Endothelial cell of umbilical vein (primary cell): ENCODE measurements around the gene RPL23. TPM values are rescaled to one million over a fixed set of nuclear protein-coding genes. Genes with fewer than 3 reads are reported as not detected.

Experiments
- BruUV-seq: library from RNA; stranded (reverse); fragments of 400-500 nt; replicated peaks from 2 replicates; lab custom pipeline; 2021; lab: Mats Ljungman, UMichigan
- CTCF ChIA-PET: fragments of 300-600, 350-600 bp; sonication (Branson Sonifier 250); formaldehyde crosslinking; loops from one replicate; lab custom pipeline; 2021; ENCODE audit warnings: antibody characterized with exemption, inconsistent platforms; lab: Charles Lee
- POLR2A ChIA-PET: fragments of 300-600, 350-600 bp; sonication (Branson Sonifier 250); formaldehyde crosslinking; loops from one replicate; lab custom pipeline; 2021; ENCODE audit warnings: antibody characterized with exemption, inconsistent platforms; lab: Charles Lee
- DNase-seq: peaks from one replicate; pipeline ENCODE4 v3.0.0-alpha.2; 2011; ENCODE audit warnings: low read depth, low spot score
- FAIRE-seq: peaks from 2 replicates; lab custom pipeline; 2011; peaks lifted over from hg19 to GRCh38; lab: Jason Lieb, UNC
- H2AFZ ChIP-seq: 2 replicates; pipeline ENCODE4 v1.6.0; 2012; ENCODE audit warnings: low read depth, low read length, control low read depth, inconsistent platforms
- H3K27ac ChIP-seq: 2 replicates; pipeline ENCODE4 v1.5.1; 2011; ENCODE audit warnings: low read depth, mild to moderate bottlenecking, control low read depth, low read length, moderate library complexity; ENCODE audit not compliant: insufficient read depth
- H3K27me3 ChIP-seq, 2 experiments: 2 replicates each; pipeline versions ENCODE4 v1.6.0 to v1.6.1; 2011; ENCODE audit warnings: low read length in 2 of 2, mixed read lengths in 1 of 2; ENCODE audit not compliant: control insufficient read depth in 2 of 2, insufficient read depth in 2 of 2
- H3K36me3 ChIP-seq, 2 experiments: 2 replicates in 1 of 2; 3 replicates in 1 of 2; pipeline ENCODE4 v1.5.1; 2011; ENCODE audit warnings: low read length in 2 of 2, mild to moderate bottlenecking in 1 of 2, moderate library complexity in 1 of 2; ENCODE audit not compliant: control insufficient read depth in 2 of 2, insufficient read depth in 2 of 2; ENCODE audit errors: extremely low read depth in 1 of 2
- H3K4me1 ChIP-seq: 3 replicates; pipeline ENCODE4 v1.5.1; 2011; ENCODE audit warnings: mild to moderate bottlenecking, low read length; ENCODE audit not compliant: control insufficient read depth, insufficient read depth; ENCODE audit errors: extremely low read depth
- H3K4me2 ChIP-seq: 2 replicates; pipeline ENCODE4 v1.6.1; 2011; ENCODE audit warnings: low read length, control low read depth, mixed read lengths; ENCODE audit not compliant: insufficient read depth
- H3K4me3 ChIP-seq, 3 experiments: fragments of 200-600 bp in 1 of 3; sonication (generic), shearing (Covaris generic) in 1 of 3; replicated peaks in 1 of 3; 2 replicates each; pipeline ENCODE4 v1.5.1; 2011 to 2016; ENCODE audit warnings: control low read depth in 3 of 3, low read length in 3 of 3, mild to moderate bottlenecking in 2 of 3, inconsistent platforms in 1 of 3, low read depth in 1 of 3, moderate library complexity in 1 of 3; ENCODE audit not compliant: insufficient read depth in 1 of 3
- H3K79me2 ChIP-seq: 2 replicates; pipeline ENCODE4 v1.6.0; 2012; ENCODE audit warnings: low read length, inconsistent platforms; ENCODE audit not compliant: control insufficient read depth, insufficient read depth
- H3K9ac ChIP-seq: replicated peaks from 2 replicates; pipeline ENCODE3; 2011; ENCODE audit warnings: low read length, control low read depth; ENCODE audit not compliant: insufficient read depth; ENCODE audit errors: extremely low read depth
- H3K9me1 ChIP-seq: replicated peaks from 3 replicates; pipeline ENCODE4 v1.6.0; 2011; ENCODE audit warnings: mild to moderate bottlenecking, low read length; ENCODE audit not compliant: control insufficient read depth, insufficient read depth; ENCODE audit errors: extremely low read depth
- H3K9me3 ChIP-seq: replicated peaks from 2 replicates; pipeline ENCODE4 v1.5.1; 2012; ENCODE audit warnings: low read length, inconsistent platforms; ENCODE audit not compliant: control insufficient read depth, insufficient read depth
- H4K20me1 ChIP-seq: replicated peaks from 2 replicates; pipeline ENCODE3; 2011; ENCODE audit warnings: mild to moderate bottlenecking, low read length; ENCODE audit not compliant: control insufficient read depth, insufficient read depth; ENCODE audit errors: extremely low read depth
- EZH2 ChIP-seq: IDR thresholded peaks from 2 replicates; pipeline ENCODE4 v1.6.1; 2012; ENCODE audit warnings: borderline replicate concordance, low read depth, mild to moderate bottlenecking, moderate library complexity, low read length, inconsistent platforms; ENCODE audit not compliant: severe bottlenecking
- FOS ChIP-seq: IDR thresholded peaks from 2 replicates; pipeline ENCODE4 v1.6.1; 2011; ENCODE audit warnings: mild to moderate bottlenecking, low read length, moderate library complexity, borderline replicate concordance; ENCODE audit not compliant: insufficient read depth
- GATA2 ChIP-seq: IDR thresholded peaks from 2 replicates; pipeline ENCODE4 v1.7.0; 2011; ENCODE audit warnings: low read depth, mild to moderate bottlenecking, moderate library complexity, mixed read lengths, low read length; ENCODE audit not compliant: insufficient read length, insufficient read depth
- JUN ChIP-seq: IDR thresholded peaks from 2 replicates; pipeline ENCODE4 v1.6.1; 2011; ENCODE audit warnings: borderline replicate concordance, low read depth; ENCODE audit not compliant: insufficient read length, insufficient read depth
- MYC ChIP-seq: IDR thresholded peaks from one replicate; pipeline ENCODE4 v1.6.1; 2011; ENCODE audit warnings: mild to moderate bottlenecking, low read depth, low read length
- POLR2A ChIP-seq: IDR thresholded peaks from 2 replicates; pipeline ENCODE4 v1.6.1; 2012; ENCODE audit warnings: low read depth, mild to moderate bottlenecking, control low read depth, low read length
- POLR2AphosphoS5 ChIP-seq: IDR thresholded peaks from 2 replicates; pipeline ENCODE4 v1.6.1; 2012; ENCODE audit warnings: low read depth, mild to moderate bottlenecking, control low read depth, low read length, moderate library complexity; ENCODE audit not compliant: insufficient read depth
- dilution Hi-C: fragments of 300-500 bp; cut with MboI; formaldehyde crosslinking; loops from one replicate; pipeline ENCODE4 v1.15.0; 2019; ENCODE audit warnings: low sequenced_read_pairs; ENCODE audit not compliant: extremely low pct_ligation_motif_present
- intact Hi-C: fragments of 100-400 bp; cut with micrococcal nuclease; formaldehyde crosslinking; loops from one replicate; pipeline ENCODE4 v1.10.0; 2022
- polyA plus RNA-seq, 4 experiments: library from polyadenylated mRNA; depleted of rRNA in 3 of 4; stranded (reverse) in 3 of 4; unstranded in 1 of 4; fragments of >200 nt; gene quantifications; 2 replicates each; pipeline versions ENCODE4 v1.2.1 to v1.2.3, GENCODE V29; 2011 to 2012; ENCODE audit warnings: missing spikeins in 1 of 4
- total RNA-seq: library from RNA; stranded (reverse); gene quantifications from 2 replicates; pipeline ENCODE4 v1.2.3, GENCODE V29; 2021
- TF ChIP-seq, protein P1 (sequence below), 2 donors: IDR thresholded peaks; 1 replicate in 1 of 2; 2 replicates in 1 of 2; pipeline ENCODE4 v1.5.1; 2011; ENCODE audit warnings: low read length in 2 of 2, mild to moderate bottlenecking in 2 of 2, moderate library complexity in 2 of 2, control low read depth in 1 of 2, inconsistent platforms in 1 of 2, low read depth in 1 of 2; ENCODE audit not compliant: insufficient read depth in 1 of 2; ENCODE audit errors: extremely low read depth in 1 of 2
- TF ChIP-seq, protein P2 (sequence below): IDR thresholded peaks from 2 replicates; pipeline ENCODE4 v1.6.1; 2011; ENCODE audit not compliant: insufficient read depth, insufficient read length

The RPL23 gene
- total and polyA plus RNA-seq, 2 donors (not counting 3 experiments of a cell fraction or from before 2014, with no cell fraction given): 1,292 to 1,847 TPM

DNA sequence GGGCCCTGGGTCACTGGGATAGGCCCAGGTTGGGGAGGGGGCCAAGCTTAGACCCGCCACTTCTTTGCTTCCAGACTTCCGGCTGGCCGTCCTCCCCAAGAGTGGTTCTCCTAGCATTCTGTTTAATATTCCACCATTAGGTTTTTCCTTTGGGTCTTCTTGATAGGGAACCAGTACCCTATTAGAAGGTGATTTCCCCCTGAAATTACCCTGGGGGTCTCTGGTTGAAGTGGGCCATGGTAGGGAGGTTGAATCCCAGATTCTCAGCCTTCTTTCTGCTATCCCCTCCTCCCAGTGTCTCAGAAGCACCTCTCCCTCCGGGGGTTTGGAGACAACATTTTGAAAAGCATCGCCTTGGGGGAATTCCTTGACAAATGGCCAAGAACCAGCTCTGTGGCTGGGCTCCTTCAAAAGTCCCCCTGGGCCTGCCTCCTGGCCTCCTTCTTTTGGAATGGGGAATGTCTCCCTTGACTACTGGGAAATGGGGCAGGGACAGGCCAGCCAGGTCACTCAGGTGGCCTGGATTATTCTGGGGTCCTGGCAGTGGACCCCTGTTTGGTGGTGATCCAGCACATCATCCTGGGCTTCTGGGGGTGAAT lies 22.1 kb upstream of the RPL23 start:
- DNase-seq: no peak
- Histone ChIP-seq H3K9me1 (no peaks in the 10 kb centered on the region), H3K4me2 (no peak overlapping the region), H3K4me1 (peaks cover 38% of the 10 kb centered on the region), H3K4me3 (no peak overlapping the region), H3K9ac (no peak overlapping the region), H2AFZ (no peak overlapping the region), H3K36me3 (peaks cover 6 to 9% of the 10 kb centered on the region in 2 experiments), H3K27me3 (no peaks in the 10 kb centered on the region), H3K79me2 (peaks cover 76% of the 10 kb centered on the region), H4K20me1 (peaks cover 6% of the 10 kb centered on the region), H3K9me3 (no peaks in the 10 kb centered on the region), H3K27ac (no peak overlapping the region)
- FAIRE-seq: no peak
- intact Hi-C loops: no loop called here
- ChIA-PET POLR2A (no interaction called here), CTCF (no interaction called here)
- no peak for TF ChIP-seq GATA2
- no peak for TF ChIP-seq MYC
- TF ChIP-seq POLR2A: no peak
- TF ChIP-seq, protein P1, sequence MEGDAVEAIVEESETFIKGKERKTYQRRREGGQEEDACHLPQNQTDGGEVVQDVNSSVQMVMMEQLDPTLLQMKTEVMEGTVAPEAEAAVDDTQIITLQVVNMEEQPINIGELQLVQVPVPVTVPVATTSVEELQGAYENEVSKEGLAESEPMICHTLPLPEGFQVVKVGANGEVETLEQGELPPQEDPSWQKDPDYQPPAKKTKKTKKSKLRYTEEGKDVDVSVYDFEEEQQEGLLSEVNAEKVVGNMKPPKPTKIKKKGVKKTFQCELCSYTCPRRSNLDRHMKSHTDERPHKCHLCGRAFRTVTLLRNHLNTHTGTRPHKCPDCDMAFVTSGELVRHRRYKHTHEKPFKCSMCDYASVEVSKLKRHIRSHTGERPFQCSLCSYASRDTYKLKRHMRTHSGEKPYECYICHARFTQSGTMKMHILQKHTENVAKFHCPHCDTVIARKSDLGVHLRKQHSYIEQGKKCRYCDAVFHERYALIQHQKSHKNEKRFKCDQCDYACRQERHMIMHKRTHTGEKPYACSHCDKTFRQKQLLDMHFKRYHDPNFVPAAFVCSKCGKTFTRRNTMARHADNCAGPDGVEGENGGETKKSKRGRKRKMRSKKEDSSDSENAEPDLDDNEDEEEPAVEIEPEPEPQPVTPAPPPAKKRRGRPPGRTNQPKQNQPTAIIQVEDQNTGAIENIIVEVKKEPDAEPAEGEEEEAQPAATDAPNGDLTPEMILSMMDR (IDR thresholded peaks at IDR 0.05; ENCODE audit: extremely low read depth in 1 of 2, insufficient read depth in 1 of 2, low read depth in 1 of 2, low read length in 2 of 2): no peak
- TF ChIP-seq POLR2AphosphoS5: no peak
- no peak for TF ChIP-seq FOS
- no peak for TF ChIP-seq EZH2
- no peak for TF ChIP-seq JUN
- TF ChIP-seq, protein P2, sequence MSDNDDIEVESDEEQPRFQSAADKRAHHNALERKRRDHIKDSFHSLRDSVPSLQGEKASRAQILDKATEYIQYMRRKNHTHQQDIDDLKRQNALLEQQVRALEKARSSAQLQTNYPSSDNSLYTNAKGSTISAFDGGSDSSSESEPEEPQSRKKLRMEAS: no peak
- BruUV-seq: no TSS peak
- dilution Hi-C loops: no loop called here
